HepG2 (cell line): ENCODE results near the gene NMRAL1. TPM values are rescaled to one million over a fixed set of nuclear protein-coding genes. Genes with fewer than 3 reads are reported as not detected.

ENCODE experiments used
- ATAC-seq: fragments of 200-7000 bp; cut with Tn5 transposase; 3 replicates; pipeline ENCODE4 v1.9.1; 2020; ENCODE audit warnings: mild to moderate bottlenecking, moderate library complexity
- BruUV-seq: library from RNA; stranded (reverse); fragments of 400-500 nt; replicated peaks from 2 replicates; lab custom pipeline; 2021; lab: Mats Ljungman, UMichigan
- CTCF ChIA-PET: fragments of 300-600 bp; formaldehyde crosslinking; extraction: SDS; loops from one replicate; lab custom pipeline; 2021; ENCODE audit warnings: low total read pairs, inconsistent platforms, low intra/inter-chr PET ratio; lab: Yijun Ruan, JAX
- POLR2A ChIA-PET: fragments of 350-600 bp; sonication (Branson Sonifier 250); formaldehyde crosslinking; loops from one replicate; lab custom pipeline; 2020; ENCODE audit warnings: antibody characterized with exemption, inconsistent platforms; lab: Yijun Ruan, JAX
- DNase-seq: peaks from one replicate; pipeline ENCODE4 v3.0.0-alpha.2; 2015; ENCODE audit warnings: low spot score
- FAIRE-seq: peaks from 3 replicates; lab custom pipeline; 2011; peaks lifted over from hg19 to GRCh38; lab: Jason Lieb, UNC
- H2AFZ ChIP-seq: one replicate; pipeline ENCODE4 v1.6.1; 2011; ENCODE audit warnings: low read length, inconsistent platforms
- H3K27ac ChIP-seq: fragments of 300-600 bp; 3 replicates; pipeline ENCODE4 v1.8.0; 2011; ENCODE audit warnings: mixed run types, mild to moderate bottlenecking, mixed read lengths, low read length, inconsistent platforms; ENCODE audit not compliant: insufficient read depth; ENCODE audit errors: extremely low read length
- H3K27me3 ChIP-seq, 2 experiments: fragments of 200-600 bp in 1 of 2; 2 replicates in 1 of 2; 3 replicates in 1 of 2; pipeline versions ENCODE4 v1.6.0 to v1.8.0; 2011; ENCODE audit warnings: low read length in 2 of 2, mild to moderate bottlenecking in 2 of 2, moderate library complexity in 2 of 2, inconsistent platforms in 1 of 2; ENCODE audit not compliant: insufficient read depth in 2 of 2, control insufficient read depth in 1 of 2
- H3K36me3 ChIP-seq, 2 experiments: fragments of 200-600 bp in 1 of 2; replicated peaks in 1 of 2; 2 replicates in 1 of 2; 3 replicates in 1 of 2; pipeline versions ENCODE4 v1.5.1 to v1.8.0; 2011; ENCODE audit warnings: low read length in 2 of 2, inconsistent platforms in 1 of 2; ENCODE audit not compliant: insufficient read depth in 2 of 2, control insufficient read depth in 1 of 2
- H3K4me1 ChIP-seq: 2 replicates; pipeline ENCODE4 v1.5.1; 2012; ENCODE audit warnings: low read length, inconsistent platforms; ENCODE audit not compliant: insufficient read depth
- H3K4me2 ChIP-seq: 2 replicates; pipeline ENCODE4 v1.6.0; 2011; ENCODE audit warnings: low read depth, low read length, inconsistent platforms
- H3K4me3 ChIP-seq, 3 experiments: fragments of 200-600 bp in 1 of 3; sonication (generic), shearing (Covaris generic) in 1 of 3; replicated peaks in 1 of 3; 2 replicates each; pipeline ENCODE4 v1.5.1; 2011 to 2016; ENCODE audit warnings: low read length in 3 of 3, inconsistent platforms in 2 of 3, low read depth in 2 of 3, mild to moderate bottlenecking in 2 of 3, control low read depth in 1 of 3, mixed read lengths in 1 of 3; ENCODE audit not compliant: insufficient read depth in 1 of 3
- H3K79me2 ChIP-seq: one replicate; pipeline ENCODE4 v1.6.1; 2011; ENCODE audit warnings: low read length, inconsistent platforms; ENCODE audit not compliant: insufficient read depth
- H3K9ac ChIP-seq: 2 replicates; pipeline ENCODE4 v1.6.0; 2011; ENCODE audit warnings: mild to moderate bottlenecking, low read depth, low read length, inconsistent platforms; ENCODE audit not compliant: insufficient read depth
- H3K9me3 ChIP-seq: 2 replicates; pipeline ENCODE4 v1.5.1; 2012; ENCODE audit warnings: mild to moderate bottlenecking, low read length
- H4K20me1 ChIP-seq: 2 replicates; pipeline ENCODE4 v1.6.0; 2011; ENCODE audit warnings: inconsistent platforms, mild to moderate bottlenecking, low read length, moderate library complexity; ENCODE audit not compliant: insufficient read depth
- E2F1 ChIP-seq: sonication (generic); formaldehyde crosslinking; IDR thresholded peaks from 2 replicates; pipeline ENCODE4 v1.5.0; 2020; ENCODE audit warnings: missing genetic modification reagents
- HES4 ChIP-seq: sonication (generic); formaldehyde crosslinking; IDR thresholded peaks from 2 replicates; pipeline ENCODE4 v1.9.0; 2021; ENCODE audit warnings: mild to moderate bottlenecking, missing genetic modification reagents, borderline replicate concordance
- IKZF5 ChIP-seq: IDR thresholded peaks from 2 replicates; pipeline ENCODE4 v1.6.1; 2018; ENCODE audit warnings: missing genetic modification reagents, mild to moderate bottlenecking, missing compliant biosample characterization
- NFIC ChIP-seq: IDR thresholded peaks from 2 replicates; pipeline ENCODE4 v1.6.1; 2012; ENCODE audit warnings: mild to moderate bottlenecking, low read length, inconsistent platforms
- POLR2AphosphoS5 ChIP-seq: IDR thresholded peaks from 2 replicates; pipeline ENCODE4 v1.6.1; 2012; ENCODE audit warnings: low read depth, low read length
- POLR2G ChIP-seq: fragments of 200-400 bp; formaldehyde crosslinking; IDR thresholded peaks from 2 replicates; pipeline ENCODE4 v1.6.1; 2018; ENCODE audit warnings: mild to moderate bottlenecking, low read depth, low read length, moderate library complexity
- SMARCE1 ChIP-seq: fragments of 450-650 bp; IDR thresholded peaks from 2 replicates; pipeline ENCODE4 v1.6.1; 2017; ENCODE audit warnings: borderline replicate concordance
- XBP1 ChIP-seq: sonication (generic); formaldehyde crosslinking; IDR thresholded peaks from 2 replicates; pipeline ENCODE4 v1.5.0; 2020; ENCODE audit warnings: missing genetic modification reagents
- ZKSCAN1 ChIP-seq: fragments of 150-350 bp; IDR thresholded peaks from 2 replicates; pipeline ENCODE4 v1.6.1; 2014; ENCODE audit warnings: low read length
- ZNF350 ChIP-seq: sonication (generic); formaldehyde crosslinking; IDR thresholded peaks from 2 replicates; pipeline ENCODE4 v1.4.0; 2020; ENCODE audit warnings: mild to moderate bottlenecking, low read depth, missing genetic modification reagents, borderline replicate concordance
- WGBS: methylation state at CpG from one replicate; pipeline ENCODE4 v1.1.6; 2017; ENCODE audit warnings: low lambda C conversion rate; 5-methylcytosine and 5-hydroxymethylcytosine counted together
- in situ Hi-C: cut with HindIII; loops from 2 replicates; pipeline ENCODE4 v1.10.0; 2017; ENCODE audit warnings: low pct_unique_long_range_greater_than_20kb; ENCODE audit not compliant: extremely low pct_ligation_motif_present
- intact Hi-C: fragments of 100-400 bp; cut with micrococcal nuclease; formaldehyde crosslinking; loops from one replicate; pipeline ENCODE4 v1.10.0; 2022; ENCODE audit not compliant: unreplicated experiment
- polyA plus RNA-seq, 8 experiments: library from polyadenylated mRNA; depleted of rRNA in 3 of 8; stranded (reverse) in 7 of 8; unstranded in 1 of 8; fragments of >200 nt; fragmentation: Illumina TruSeq in 4 of 8; extraction: Trizol in 4 of 8; gene quantifications; 2 replicates each; pipeline versions ENCODE4 v1.2.1 to v1.2.3, GENCODE V29; 2011 to 2016; ENCODE audit warnings: low read depth in 4 of 8, missing spikeins in 1 of 8, mixed read lengths in 1 of 8; ENCODE audit not compliant: insufficient read depth in 1 of 8
- total RNA-seq, 5 experiments: library from RNA; depleted of rRNA; stranded (reverse); fragments of >200 nt; fragmentation: Illumina TruSeq; extraction: Trizol; gene quantifications; 2 replicates each; pipeline ENCODE4 v1.2.3, GENCODE V29; 2016; ENCODE audit warnings: low read depth in 1 of 5

Gene NMRAL1
- total and polyA plus RNA-seq, 2 of the 13 experiments (the other 11 are each of a cell fraction or from before 2014, with no cell fraction given): 30.8 to 33.1 TPM

DNA sequence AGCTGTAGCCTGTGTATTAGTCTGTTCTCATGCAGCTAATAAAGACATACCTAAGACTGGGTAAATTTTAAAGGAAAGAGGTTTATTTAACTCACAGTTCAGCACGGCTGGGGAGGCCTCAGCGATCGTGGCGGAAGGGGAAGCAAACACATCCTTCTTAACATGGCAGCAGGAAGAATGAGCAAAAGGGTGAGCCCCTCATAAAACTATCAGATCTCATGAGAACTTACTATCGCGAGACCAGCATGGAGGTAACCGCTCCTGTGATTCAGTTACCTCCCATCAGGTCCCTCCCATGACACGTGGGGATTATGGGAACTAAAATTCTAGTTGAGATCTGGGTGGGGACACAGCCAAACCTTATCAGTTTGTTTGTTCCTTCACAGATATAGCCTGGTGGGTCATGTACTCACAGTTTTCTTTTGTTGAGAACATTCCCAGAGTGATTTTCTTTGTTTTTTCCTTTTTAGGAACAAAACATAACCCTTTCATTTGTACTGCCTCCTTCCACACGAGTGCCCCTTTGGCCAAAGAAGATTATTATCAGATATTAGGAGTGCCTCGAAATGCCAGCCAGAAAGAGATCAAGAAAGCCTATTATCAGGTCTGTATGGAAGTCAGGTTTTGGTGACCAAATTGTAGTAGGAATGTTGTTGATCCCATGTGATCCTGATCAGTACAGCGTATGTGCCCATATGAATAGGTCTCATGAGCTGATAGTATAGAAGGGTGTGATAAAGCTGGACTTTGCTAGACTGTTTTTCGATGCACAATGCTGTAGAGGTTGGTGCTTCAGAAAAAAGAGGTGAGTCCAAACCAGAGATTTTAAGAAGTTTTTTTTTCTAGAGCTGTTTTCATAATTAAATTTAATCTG, 40.3 kb downstream of the NMRAL1 start:
- CTCF ChIA-PET: no interaction called here
- Histone ChIP-seq H3K9me3 (no peaks in the 10 kb centered on the region), H4K20me1 (no peaks in the 10 kb centered on the region), H3K27me3 (no peaks in the 10 kb centered on the region), H3K27ac (no peak overlapping the region), H3K9ac (no peak overlapping the region), H3K4me3 (no peak overlapping the region), H2AFZ (no peak overlapping the region), H3K4me1 (no peaks in the 10 kb centered on the region), H3K79me2 (peaks cover 18% of the 10 kb centered on the region), H3K36me3 (peaks cover 14 to 43% of the 10 kb centered on the region in 2 experiments)
- POLR2A ChIA-PET: no interaction called here
- intact Hi-C loops: no loop called here
- FAIRE-seq: no peak
- in situ Hi-C loops: no loop called here
- DNase-seq: no peak
- WGBS: 98% methylated on average over 12 of the region's 12 CpGs
- no peak for ATAC-seq
- TF ChIP-seq NFIC: no peak
- TF ChIP-seq XBP1: no peak
- TF ChIP-seq HES4: no peak
- peak; percentile 28; the same call in 1 of the 2 replicates for TF ChIP-seq POLR2G
- TF ChIP-seq, all 625 proteins: peak for 1
- no peak overlapping the region for H3K4me2 ChIP-seq
- BruUV-seq: no TSS peak

DNA sequence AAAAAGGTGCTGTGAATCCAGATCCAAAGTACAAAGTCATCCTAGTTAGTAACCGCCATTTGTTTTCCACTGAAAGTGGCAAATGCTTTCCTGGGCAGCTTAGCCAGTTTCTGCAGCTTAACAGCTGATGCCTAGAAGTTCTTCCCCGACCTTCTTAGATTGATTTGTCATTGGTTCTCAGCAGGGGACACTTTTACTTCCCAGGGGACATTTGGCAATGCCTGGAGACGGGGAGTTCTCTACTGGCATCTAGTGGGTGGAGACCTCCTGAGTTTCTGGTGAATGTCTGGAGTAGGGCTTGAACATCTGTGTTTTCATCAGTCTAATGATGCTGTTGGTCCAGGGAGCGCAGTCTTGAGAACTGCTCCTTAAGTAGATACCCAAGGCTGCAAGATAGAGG, 41.2 kb downstream of the NMRAL1 start:
- H3K4me3 ChIP-seq: no peak overlapping the region
- no peak overlapping the region for H2AFZ ChIP-seq
- no peak for ATAC-seq
- H3K9ac ChIP-seq: no peak overlapping the region
- no peak overlapping the region for H3K4me2 ChIP-seq
- in situ Hi-C loops: no loop called here
- ChIA-PET CTCF (no interaction called here), POLR2A (no interaction called here)
- H3K79me2 ChIP-seq: peaks cover 26% of the 10 kb centered on the region
- H3K36me3 ChIP-seq: peaks cover 14 to 43% of the 10 kb centered on the region in 2 experiments; a peak in 4 of 5 replicates
- no peaks in the 10 kb centered on the region for H3K27me3 ChIP-seq
- no TSS peak for BruUV-seq
- TF ChIP-seq IKZF5 (CRISPR knock-in tag) (no peak), E2F1 (no peak), SMARCE1 (no peak), ZNF350 (CRISPR knock-in tag) (no peak), ZKSCAN1 (no peak), POLR2AphosphoS5 (0 out of 2 replicates have a peak, but pooled peaks have one; percentile 0)
- intact Hi-C loops: no loop called here
- FAIRE-seq: no peak
- no peak for DNase-seq
- H4K20me1 ChIP-seq: no peaks in the 10 kb centered on the region
- peaks cover 5% of the 10 kb centered on the region for H3K4me1 ChIP-seq
- H3K9me3 ChIP-seq: no peaks in the 10 kb centered on the region
- 97% methylated on average over 4 of the region's 4 CpGs for WGBS
- no peak overlapping the region for H3K27ac ChIP-seq
